Transverse colon (tissue), 4 donors: ENCODE measurements around the gene ZNF143.
"Not testable (repeated sequence)": the region's sequence is repeated elsewhere in the genome, so short reads cannot be mapped to it uniquely, and the experiment has no call there.

ENCODE experiments used
- CTCF ChIP-seq, 5 experiments: fragments of 200-600 bp in 3 of 5; fragments of 450-650 bp in 2 of 5; sonication (generic) in 3 of 5; IDR thresholded peaks; 1 replicate in 2 of 5; 2 replicates in 3 of 5; pipeline ENCODE4 v1.5.1; 2016 to 2017; ENCODE audit warnings: antibody characterized with exemption in 5 of 5, inconsistent platforms in 3 of 5, mild to moderate bottlenecking in 2 of 5, moderate library complexity in 1 of 5
- POLR2A ChIP-seq: fragments of 450-650 bp; IDR thresholded peaks from one replicate; pipeline ENCODE4 v1.6.1; 2016; ENCODE audit warnings: antibody characterized with exemption, mild to moderate bottlenecking, moderate library complexity
- POLR2AphosphoS5 ChIP-seq, 3 donors: sonication (generic); formaldehyde crosslinking; IDR thresholded peaks; one replicate each; pipeline ENCODE4 v1.6.1; 2016; ENCODE audit warnings: antibody characterized with exemption in 3 of 3

- TF ChIP-seq CTCF (IDR thresholded peaks at IDR 0.05); POLR2AphosphoS5 (IDR thresholded peaks at IDR 0.05); POLR2A: not testable (repeated sequence)
These were observed 88.4 kb downstream of the ZNF143 start for GRCh38 chr11:9549216-9549615.
